HG03280 (cell line): ENCODE data around the gene FGD2.
"Not testable (repeated sequence)": the region's sequence is repeated elsewhere in the genome, so short reads cannot be mapped to it uniquely, and the experiment has no call there.

Source experiments
- ATAC-seq: cut with Tn5 transposase; IDR thresholded peaks from one replicate; pipeline ENCODE4 v1.9.1; 2021; ENCODE audit warnings: mild to moderate bottlenecking, moderate library complexity; ENCODE audit not compliant: unreplicated experiment

The FGD2 gene

GRCh38 chr6:36989264-36989663, 16.2 kb upstream of the FGD2 start:
- ATAC-seq, result no peak

- ATAC-seq, result not testable (repeated sequence)
Measured at GRCh38 chr6:36990401-36990800, 15.1 kb upstream of the FGD2 start.

- no peak for ATAC-seq
Measured at GRCh38 chr6:36997811-36998722, 7.4 kb upstream of the FGD2 start.

GRCh38 chr6:36998723-36999038, 6.8 kb upstream of the FGD2 start:
- no peak for ATAC-seq

- ATAC-seq, result no peak
Measured at GRCh38 chr6:36999061-36999750, 6.2 kb upstream of the FGD2 start.

- no peak for ATAC-seq
Measured at GRCh38 chr6:36999751-37000125, 5.7 kb upstream of the FGD2 start.

- ATAC-seq, result no peak
Measured at GRCh38 chr6:37004044-37004980, 1.1 kb upstream of the FGD2 start.

- ATAC-seq, result peak; percentile 9
Measured at GRCh38 chr6:37005827-37006567, 542 bp downstream of the FGD2 start.

GRCh38 chr6:37006793-37007339, 1.4 kb downstream of the FGD2 start:
- no peak for ATAC-seq

GRCh38 chr6:37007340-37008043, 2.0 kb downstream of the FGD2 start:
- peak; percentile 35 for ATAC-seq

- ATAC-seq, result no peak
Measured at GRCh38 chr6:37008484-37009465, 3.3 kb downstream of the FGD2 start.

GRCh38 chr6:37010402-37010892, 5.0 kb downstream of the FGD2 start:
- ATAC-seq, result no peak

GRCh38 chr6:37011656-37012378, 6.4 kb downstream of the FGD2 start:
- no peak for ATAC-seq

GRCh38 chr6:37013516-37014491, 8.3 kb downstream of the FGD2 start:
- no peak for ATAC-seq

- no peak for ATAC-seq
Measured at GRCh38 chr6:37014667-37015066, 9.2 kb downstream of the FGD2 start.

- no peak for ATAC-seq
Measured at GRCh38 chr6:37015532-37015931, 10.1 kb downstream of the FGD2 start.
